HG03103 (cell line): Measurements from ENCODE around the gene AGL.
"Not testable (repeated sequence)": the region's sequence is repeated elsewhere in the genome, so short reads cannot be mapped to it uniquely, and the experiment has no call there.

Experiments used
- ATAC-seq: cut with Tn5 transposase; IDR thresholded peaks from one replicate; pipeline ENCODE4 v1.9.1; 2021; ENCODE audit warnings: low read depth; ENCODE audit not compliant: unreplicated experiment

Gene AGL

DNA sequence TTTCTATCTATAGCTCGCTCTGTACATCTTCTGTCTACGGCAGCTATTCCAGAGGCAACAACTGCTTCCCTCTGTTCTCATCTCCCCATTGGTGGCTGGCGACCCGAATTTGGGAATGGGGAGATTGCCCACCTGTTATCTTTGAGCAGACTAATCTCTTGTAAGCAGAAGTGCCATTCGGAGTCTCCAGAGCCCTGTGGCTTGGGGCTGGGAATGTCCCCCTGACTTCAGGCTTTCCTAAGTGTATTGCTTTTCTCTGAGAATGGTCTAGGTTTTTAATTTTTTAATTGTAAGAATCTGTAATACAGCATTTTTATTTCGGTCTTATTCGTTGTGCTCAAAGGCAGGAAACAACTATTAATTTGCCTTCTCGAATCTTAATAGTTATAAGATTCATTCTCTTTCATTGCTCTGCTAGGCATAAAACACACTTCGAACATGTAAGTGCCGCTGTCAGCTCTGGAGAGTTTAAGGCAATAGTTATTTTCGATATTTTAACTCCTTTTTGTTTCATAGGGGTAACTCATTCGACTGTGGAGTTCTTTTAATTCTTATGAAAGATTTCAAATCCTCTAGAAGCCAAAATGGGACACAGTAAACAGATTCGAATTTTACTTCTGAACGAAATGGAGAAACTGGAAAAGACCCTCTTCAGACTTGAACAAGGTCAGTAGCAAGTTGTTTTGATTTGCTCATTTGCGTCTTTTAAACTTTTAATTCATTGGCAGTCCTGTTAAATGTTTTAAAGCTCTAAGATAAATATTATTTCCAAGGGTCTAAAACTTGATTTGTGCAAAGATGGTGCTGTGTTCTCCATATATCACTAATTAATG, 514 bp downstream of the AGL start:
- no peak for ATAC-seq

DNA sequence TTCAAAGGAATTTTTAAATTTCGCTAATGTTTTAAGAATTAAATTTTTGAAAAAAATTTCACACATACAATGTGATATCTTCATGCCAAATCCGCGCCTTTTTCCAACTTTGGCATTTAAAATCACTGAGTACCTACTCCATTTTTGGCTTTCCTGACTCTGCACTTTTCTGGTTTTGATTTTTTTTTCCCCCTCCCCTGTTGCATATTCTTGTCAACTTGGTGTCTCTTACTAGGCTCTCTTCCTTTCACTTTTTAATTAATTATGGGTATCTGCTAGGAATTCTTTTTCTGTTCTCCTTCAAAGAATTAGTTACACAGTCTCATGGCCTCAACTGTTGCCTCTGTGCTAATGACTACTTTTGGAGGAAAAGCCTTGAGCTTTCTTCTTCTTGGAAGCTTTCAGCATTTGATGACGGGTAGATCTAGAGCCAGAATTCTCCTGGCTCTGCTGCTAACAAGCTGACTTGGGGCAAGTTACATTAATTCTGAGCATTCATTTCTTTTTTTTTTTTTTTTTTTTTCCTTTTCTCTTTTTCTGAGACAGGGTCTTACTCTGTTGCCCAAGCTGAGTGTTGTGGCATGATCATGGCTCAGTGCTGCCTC, 1.8 kb downstream of the AGL start:
- no peak for ATAC-seq

DNA sequence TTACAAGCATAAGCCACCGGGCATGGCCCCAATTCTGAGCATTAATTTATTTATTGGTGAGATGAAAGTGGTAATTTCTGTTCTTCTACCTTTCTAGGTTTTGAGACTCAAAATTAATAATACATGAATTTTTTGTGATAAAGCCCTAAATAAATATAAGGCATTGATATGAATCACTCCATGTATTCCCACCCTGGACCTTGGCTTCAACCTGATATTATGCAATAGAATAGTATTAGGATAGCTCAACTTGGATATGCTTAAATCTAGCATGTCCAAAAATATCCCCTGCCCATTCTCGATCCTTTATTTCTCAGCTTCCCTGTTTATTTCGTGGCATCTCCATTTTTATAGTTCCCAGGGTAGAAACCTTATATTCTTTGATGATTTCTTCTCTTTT, 2.5 kb downstream of the AGL start:
- ATAC-seq: no peak

DNA sequence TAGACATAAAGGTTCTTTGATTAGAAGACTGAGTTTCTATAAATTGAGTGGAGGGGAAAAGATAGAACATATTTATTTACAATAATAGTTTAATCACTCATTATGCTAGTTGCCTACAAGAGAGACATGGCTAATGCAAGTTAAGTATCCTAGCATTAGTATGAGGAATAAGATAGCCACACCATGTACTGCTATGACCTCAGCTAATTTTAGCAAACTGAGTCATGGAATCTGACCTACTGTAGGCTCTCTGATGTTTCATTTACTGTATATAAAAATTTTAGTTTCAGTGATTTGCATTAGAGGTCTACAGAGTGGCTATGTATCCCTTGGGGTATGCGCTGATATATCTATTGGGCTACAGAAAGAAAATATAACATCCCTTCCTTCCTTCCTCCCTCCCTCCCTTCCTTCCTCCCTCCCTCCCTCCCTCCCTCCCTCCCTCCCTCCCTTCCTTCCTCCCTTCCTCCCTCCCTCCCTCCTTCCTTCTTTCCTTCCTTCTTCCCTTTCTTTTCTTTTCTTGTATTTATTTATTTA, 5.8 kb downstream of the AGL start:
- ATAC-seq: no peak

DNA sequence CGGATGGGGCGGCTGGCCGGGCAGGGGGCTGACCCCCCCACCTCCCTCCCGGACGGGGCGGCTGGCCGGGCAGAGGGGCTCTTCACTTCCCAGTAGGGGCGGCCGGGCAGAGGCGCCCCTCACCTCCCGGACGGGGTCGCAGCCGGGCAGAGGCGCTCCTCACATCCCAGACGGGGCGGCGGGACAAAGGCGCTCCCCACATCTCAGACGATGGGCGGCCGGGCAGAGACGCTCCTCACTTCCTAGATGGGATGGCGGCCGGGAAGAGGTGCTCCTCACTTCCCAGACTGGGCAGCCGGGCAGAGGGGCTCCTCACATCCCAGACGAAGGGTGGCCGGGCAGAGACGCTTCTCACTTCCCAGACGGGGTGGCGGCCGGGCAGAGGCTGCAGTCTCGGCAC, 6.9 kb downstream of the AGL start:
- ATAC-seq: not testable (repeated sequence)

DNA sequence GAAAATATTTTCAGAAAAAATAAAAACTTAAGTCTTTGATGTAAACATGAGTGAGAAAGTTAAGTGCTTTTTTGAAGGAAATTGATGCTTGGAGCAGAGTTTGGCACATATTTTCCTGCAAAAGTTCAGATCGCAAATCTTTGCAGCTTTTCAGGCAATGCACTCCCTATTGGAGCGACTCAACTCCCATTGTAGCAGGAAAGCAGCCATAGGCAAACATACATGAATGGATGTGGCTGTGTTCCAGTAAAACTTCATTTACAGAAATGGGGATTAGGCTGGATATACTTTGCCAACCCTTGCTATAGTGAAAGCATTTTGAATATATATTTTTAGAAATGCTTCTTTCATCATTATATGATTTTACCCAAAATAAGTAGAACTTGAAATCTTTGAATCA, 8.1 kb downstream of the AGL start:
- ATAC-seq: no peak

DNA sequence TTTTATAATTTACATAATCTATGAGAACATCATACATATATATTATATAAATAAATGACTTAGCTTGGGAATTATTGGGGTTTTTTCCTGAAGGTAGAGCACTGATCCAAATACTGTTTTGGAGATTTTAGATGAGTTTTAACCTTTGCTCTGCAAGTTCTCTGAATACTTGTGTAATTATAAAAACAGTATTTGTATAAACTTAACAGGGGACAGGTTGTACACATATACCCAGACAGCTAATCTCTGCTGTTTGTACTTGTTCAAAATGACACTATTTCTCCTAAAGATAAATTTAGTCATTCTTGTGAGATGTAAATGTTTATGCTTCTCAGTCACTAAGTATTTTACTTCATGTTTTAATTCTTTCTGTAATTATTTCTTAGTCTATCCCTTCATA, 8.7 kb downstream of the AGL start:
- no peak for ATAC-seq

DNA sequence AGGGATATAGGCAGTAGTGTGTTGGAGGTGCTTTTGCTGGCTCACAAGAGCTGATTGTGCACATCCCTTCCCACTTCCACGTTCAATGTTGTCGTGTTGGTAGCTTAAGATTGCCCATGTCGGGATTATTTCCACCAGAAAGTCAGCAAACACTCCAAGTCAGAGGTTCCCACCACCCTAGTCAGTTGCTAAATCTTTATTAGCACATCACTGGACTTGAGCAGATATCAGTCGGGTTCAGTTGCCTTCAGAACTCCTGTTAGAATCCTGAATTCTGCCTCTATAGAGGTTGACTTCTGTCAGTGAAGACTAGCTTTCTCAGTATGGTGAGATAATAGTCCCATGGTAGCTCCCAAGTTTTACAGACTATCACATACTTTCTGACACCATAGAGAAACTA, 10.5 kb downstream of the AGL start:
- ATAC-seq: no peak

DNA sequence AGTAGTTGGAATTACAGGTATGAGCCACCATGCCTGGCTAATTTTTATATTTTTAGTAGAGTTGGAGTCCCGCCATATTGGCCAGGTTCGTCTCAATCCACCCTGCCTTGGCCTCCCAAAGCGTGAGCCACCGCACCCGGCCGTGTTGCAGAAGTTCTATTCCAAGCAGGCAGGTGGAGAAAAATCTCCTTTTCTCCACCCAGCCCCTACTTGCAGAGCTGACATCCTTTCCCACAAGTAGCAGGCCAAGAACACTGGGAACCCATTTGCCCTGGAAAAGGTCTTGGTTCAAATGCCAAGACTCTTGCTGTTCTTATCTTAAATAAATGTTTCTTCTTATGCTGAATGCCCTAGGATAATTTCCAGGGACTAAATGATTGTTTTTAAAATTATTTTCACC, 17.5 kb downstream of the AGL start:
- ATAC-seq: no peak

DNA sequence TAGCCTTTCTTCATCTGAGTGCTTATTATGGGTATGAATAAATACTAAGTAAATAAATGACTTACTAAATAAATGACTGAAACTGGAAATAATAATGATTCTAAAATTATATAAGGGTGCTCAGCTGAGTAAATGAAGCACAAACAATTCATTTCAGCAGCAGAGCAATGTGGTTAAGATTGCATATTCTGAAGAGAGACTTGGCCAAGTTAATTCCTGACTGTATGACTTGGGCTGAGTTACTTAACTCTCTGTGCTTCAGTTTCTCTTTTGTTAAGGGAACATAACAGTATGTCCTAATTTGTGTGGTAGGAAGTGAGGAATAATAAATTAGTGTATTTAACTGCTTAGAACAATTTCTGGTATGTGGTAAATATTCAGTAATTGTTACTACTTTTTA, 19.1 kb downstream of the AGL start:
- ATAC-seq: no peak

DNA sequence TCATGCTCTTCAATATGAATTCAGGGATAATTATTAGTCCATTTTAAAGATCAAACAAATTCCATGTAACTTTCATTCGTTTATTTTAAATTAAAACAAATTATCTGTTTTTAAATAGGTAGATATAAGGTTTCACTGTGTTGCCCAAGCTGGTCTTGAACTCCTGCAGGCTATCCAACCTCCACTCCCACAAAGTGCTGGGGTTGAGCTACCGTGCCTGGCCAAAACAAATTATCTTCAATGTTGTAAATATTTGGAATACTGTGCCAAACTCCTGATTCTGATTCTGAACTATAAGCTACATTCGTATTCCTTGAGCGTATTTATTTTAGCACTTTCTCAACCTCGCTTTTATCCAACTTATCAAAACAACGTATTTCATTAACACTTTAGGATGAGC, 19.6 kb downstream of the AGL start:
- no peak for ATAC-seq

DNA sequence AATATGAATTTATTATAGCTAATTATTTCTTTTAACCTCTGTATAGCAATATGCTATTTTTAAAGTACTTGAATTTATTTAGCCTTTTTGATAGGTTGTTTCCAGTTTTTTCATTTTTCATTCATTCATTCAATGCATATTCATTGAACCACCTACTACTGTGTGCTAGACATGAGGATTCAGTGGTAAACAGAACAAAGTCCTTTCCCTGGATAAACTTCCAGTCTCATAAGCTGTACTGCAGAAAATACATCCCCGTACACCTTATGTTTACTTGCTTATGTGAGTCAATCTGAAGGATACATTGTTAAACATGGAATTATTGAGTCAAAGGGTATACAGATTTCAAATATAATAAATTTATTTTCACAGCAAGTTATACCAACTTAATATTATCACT, 21.9 kb downstream of the AGL start:
- ATAC-seq: no peak

DNA sequence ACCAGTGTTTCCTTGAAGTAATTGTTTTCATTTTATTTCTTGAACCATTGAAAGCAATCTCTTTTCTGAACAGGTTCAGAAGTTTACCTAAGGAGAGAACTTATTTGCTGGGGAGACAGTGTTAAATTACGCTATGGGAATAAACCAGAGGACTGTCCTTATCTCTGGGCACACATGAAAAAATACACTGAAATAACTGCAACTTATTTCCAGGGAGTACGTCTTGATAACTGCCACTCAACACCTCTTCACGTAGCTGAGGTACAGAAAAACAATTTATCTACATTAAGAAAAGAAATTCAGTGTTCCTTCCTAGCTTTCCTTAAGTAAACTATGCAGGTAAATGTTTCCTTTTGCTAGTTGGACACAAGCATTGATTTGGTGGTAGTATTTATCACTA, 27.4 kb downstream of the AGL start:
- no peak for ATAC-seq

DNA sequence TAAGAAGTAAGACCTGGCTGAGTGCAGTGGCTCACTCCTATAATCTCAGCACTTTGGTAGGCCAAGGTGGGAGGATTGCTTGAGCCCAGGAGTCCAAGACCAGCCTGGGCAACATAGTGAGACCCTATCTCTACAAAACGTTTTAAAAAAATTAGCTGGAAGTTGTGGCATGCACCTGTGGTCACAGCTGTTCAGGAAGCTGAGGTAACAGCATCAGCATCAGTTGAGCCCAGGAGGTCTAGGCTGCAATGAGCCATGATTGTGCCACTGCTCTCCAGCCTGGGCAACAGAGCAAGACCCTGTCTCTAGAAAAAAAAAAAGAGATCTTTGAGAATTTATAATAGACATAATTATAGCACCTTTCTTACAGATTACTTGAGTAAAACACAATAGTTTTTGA, 36.0 kb downstream of the AGL start:
- no peak for ATAC-seq

DNA sequence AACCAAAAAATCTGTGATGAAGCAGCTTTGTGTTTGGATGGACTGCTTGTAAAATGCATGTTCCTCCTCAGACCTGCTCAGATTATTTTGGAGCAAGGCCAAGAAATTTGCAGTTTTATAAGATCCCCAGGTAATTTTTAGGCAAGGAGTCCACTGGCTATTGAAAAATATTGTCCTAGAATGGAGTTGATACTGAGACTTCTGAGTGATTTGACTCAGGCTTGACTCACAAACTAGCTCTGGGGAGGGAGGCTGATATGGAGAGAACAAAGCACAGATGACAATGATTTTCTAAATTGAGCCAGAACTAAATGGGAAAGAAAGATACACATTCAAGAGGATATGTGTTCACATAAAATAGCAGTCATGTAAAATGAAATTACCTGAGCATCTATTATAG, 36.7 kb downstream of the AGL start:
- no peak for ATAC-seq

DNA sequence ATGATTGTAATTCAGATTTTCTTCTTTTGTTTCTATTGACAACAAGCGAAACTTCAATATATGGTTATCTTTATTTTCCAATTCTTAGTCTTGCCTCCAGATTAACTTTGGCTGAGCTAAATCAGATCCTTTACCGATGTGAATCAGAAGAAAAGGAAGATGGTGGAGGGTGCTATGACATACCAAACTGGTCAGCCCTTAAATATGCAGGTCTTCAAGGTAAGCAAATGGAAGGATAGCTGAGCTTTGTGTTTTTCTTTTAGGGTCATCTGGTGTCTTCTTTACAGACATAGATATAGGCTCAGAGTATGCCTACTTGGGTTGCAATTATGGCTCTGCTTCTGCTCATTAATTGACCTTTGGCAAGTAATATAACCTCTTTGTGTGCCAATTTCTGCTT, 37.7 kb downstream of the AGL start:
- ATAC-seq: no peak

DNA sequence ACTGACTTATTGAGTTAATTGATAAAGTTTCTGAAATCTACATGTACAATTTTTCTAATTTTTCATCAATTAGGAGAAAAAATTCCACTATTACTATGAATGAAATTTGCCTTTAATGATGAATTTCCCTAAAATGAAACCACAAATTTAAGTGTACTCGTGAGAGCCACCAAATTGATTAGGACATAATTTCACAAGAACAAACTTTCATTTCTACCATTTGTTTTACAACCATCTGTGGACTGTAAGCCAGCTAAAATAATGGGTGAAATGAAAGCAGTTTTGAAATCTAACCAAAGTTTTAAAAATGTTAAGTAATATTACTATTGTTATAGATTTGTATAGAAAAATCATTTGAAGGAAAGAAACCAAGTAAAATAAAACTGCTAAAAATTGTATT, 41.8 kb downstream of the AGL start:
- ATAC-seq: no peak

DNA sequence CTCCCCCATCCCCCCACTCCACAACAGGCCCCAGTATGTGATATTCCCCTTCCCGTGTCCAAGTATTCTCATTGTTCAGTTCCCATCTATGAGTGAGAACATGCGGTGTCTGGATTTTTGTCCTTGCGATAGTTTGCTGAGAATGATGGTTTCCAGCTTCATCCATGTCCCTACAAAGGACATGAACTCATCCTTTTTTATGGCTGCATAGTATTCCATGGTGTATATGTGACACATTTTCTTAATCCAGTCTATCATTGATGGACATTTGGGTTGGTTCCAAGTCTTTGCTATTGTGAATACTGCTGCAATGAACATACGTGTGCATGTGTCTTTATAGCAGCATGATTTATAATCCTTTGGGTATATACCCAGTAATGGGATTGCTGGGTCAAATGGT, 53.1 kb downstream of the AGL start:
- ATAC-seq: not testable (repeated sequence)

DNA sequence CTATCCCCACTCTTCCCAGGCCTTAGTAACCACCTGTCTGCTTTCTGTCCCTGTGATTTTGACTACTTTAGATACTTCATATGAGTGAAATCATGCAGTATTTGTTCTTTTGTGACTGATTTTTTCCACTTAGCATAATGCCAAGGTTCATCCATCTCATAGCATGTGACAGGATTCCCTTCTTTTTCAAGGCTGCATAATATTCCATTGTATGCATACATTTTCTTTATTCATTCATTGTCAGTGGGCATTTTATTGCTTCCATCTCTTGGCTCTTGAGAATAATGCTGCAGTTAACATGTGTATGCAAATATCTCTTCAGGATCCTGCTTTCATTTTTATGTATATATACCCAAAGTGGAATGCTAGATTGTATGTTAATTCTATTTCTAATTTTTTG, 56.4 kb downstream of the AGL start:
- ATAC-seq: no peak

DNA sequence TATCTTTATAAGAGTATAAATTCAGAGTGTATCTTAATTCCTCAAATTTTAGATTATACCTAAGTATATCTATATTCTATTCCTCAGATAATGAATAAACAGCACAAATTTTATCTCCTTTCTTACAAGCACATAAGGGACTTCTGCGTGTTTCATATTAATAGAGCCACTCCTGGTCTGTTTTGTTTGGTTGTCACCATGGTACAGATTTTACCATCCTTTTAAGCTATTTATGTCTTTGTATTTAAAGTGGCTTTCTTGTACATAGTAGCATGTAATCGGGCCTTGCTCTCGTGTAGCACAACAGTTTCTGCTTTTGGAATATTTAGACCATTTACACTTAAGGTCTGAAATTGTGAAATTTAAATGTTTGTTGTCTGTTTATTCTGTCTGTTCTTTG, 67.1 kb downstream of the AGL start:
- ATAC-seq: no peak

DNA sequence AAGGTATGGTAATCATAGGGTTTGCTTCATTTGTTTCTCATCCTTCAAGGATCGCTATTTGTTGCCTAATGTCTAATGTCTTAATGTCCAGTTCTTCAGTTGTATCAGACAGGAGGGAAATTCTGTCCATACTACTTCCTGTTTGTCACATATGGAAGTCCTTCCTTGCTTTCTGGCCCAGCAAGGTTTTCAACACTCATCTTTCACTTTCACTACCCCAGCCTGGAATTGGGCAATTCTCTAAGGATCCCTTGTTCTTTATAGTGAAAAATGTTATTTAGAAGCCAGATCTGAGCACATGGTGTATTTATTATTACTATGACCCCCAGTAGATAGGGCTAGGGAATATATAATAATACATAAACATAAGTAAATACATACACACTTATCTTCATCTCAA, 69.1 kb downstream of the AGL start:
- no peak for ATAC-seq

DNA sequence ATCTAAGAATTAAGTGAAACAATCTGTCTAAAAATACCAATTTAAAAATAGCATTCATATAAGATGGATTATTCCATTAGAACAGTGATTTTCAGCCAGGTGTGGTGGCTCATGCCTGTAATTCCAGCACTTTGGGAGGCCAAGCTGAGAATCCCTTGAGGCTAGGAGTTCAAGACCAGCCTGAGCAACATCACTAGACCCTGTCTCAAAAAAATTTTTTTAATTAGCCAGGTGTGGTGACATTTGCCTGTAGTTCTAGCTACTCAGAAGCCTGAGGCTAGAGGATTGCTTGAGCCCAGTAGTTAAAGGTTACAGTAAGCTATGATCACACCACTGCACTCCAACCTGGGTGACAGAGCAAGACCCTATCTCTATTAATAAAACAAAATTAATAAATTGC, 84.6 kb downstream of the AGL start:
- ATAC-seq: no peak
